GM19023 (cell line): ENCODE measurements around the gene NDFIP2.
"Not testable (repeated sequence)": the region's sequence is repeated elsewhere in the genome, so short reads cannot be mapped to it uniquely, and the experiment has no call there.

ENCODE experiments used
- ATAC-seq: cut with Tn5 transposase; IDR thresholded peaks from one replicate; pipeline ENCODE4 v1.9.1; 2021; ENCODE audit warnings: mild to moderate bottlenecking, moderate library complexity; ENCODE audit not compliant: unreplicated experiment

The NDFIP2 gene

GRCh38 chr13:79589603-79590393 is 108.8 kb downstream of the NDFIP2 start:
- ATAC-seq = no peak

GRCh38 chr13:79590394-79590676 is 109.4 kb downstream of the NDFIP2 start:
- no peak for ATAC-seq

- ATAC-seq = no peak
Measured at GRCh38 chr13:79591493-79591892, 110.5 kb downstream of the NDFIP2 start.

- ATAC-seq = no peak
Measured at GRCh38 chr13:79593121-79593520, 112.2 kb downstream of the NDFIP2 start.

GRCh38 chr13:79593641-79594275 is 112.8 kb downstream of the NDFIP2 start:
- ATAC-seq = no peak

GRCh38 chr13:79600146-79600545 is 119.2 kb downstream of the NDFIP2 start:
- ATAC-seq = not testable (repeated sequence)

GRCh38 chr13:79602936-79603335 is 122.0 kb downstream of the NDFIP2 start:
- ATAC-seq = no peak

- ATAC-seq = no peak
Measured at GRCh38 chr13:79604752-79605151, 123.8 kb downstream of the NDFIP2 start.
